B cell (primary cell): Measurements from ENCODE around the gene ACTBL2.

Experiments used
- CTCF ChIP-seq: fragments of 200-600 bp; IDR thresholded peaks from one replicate; pipeline ENCODE4 v1.8.0; 2022; ENCODE audit warnings: antibody characterized with exemption, mild to moderate bottlenecking
- EZH2 ChIP-seq: IDR thresholded peaks from 2 replicates; pipeline ENCODE4 v1.6.1; 2012; ENCODE audit warnings: borderline replicate concordance, low read depth, mild to moderate bottlenecking, moderate library complexity, low read length; ENCODE audit not compliant: insufficient read depth, poor library complexity, severe bottlenecking

- TF ChIP-seq EZH2 (no peak), CTCF (no peak)
Observed at GRCh38 chr5:57450991-57451876, 31.4 kb downstream of the ACTBL2 start.
